OCI-LY7 (cell line): Measurements from ENCODE around the gene PRKCA. TPM values are rescaled to one million over a fixed set of nuclear protein-coding genes. Genes with fewer than 3 reads are reported as not detected.
A peak's percentile ranks its signal among the peaks of the same experiment; 100 is the strongest.

ENCODE experiments used
- BruUV-seq: library from RNA; stranded (reverse); fragments of 400-500 nt; replicated peaks from 2 replicates; lab custom pipeline; 2021; lab: Mats Ljungman, UMichigan
- CTCF ChIA-PET: fragments of 300-600 bp; sonication (Branson Sonifier 250); formaldehyde crosslinking; loops from one replicate; lab custom pipeline; 2022; ENCODE audit warnings: antibody characterized with exemption; ENCODE audit not compliant: unreplicated experiment; lab: Charles Lee
- POLR2A ChIA-PET: fragments of 300-600 bp; sonication (Branson Sonifier 250); formaldehyde crosslinking; loops from one replicate; lab custom pipeline; 2022; ENCODE audit warnings: antibody characterized with exemption; lab: Charles Lee
- DNase-seq: peaks from one replicate; pipeline ENCODE4 v3.0.0-alpha.2; 2015; ENCODE audit warnings: low spot score
- H2AFZ ChIP-seq: fragments of 200-600 bp; sonication (generic), shearing (Covaris generic); 2 replicates; pipeline ENCODE4 v1.6.1; 2014; ENCODE audit warnings: mild to moderate bottlenecking, antibody characterized with exemption, low read length, moderate library complexity
- H3K27ac ChIP-seq: fragments of 200-600 bp; sonication (generic); 2 replicates; pipeline ENCODE4 v1.5.1; 2014; ENCODE audit warnings: mixed run types, low read depth, mild to moderate bottlenecking, moderate library complexity, low read length, inconsistent platforms; ENCODE audit not compliant: poor library complexity, severe bottlenecking
- H3K36me3 ChIP-seq: fragments of 200-600 bp; sonication (generic); 2 replicates; pipeline ENCODE4 v1.6.1; 2014; ENCODE audit warnings: mild to moderate bottlenecking, antibody characterized with exemption, low read length, moderate library complexity, mixed read lengths; ENCODE audit not compliant: insufficient read depth
- H3K4me1 ChIP-seq: fragments of 200-600 bp; sonication (generic); 2 replicates; pipeline ENCODE4 v1.5.1; 2014; ENCODE audit warnings: mild to moderate bottlenecking, low read length; ENCODE audit not compliant: insufficient read depth, poor library complexity, severe bottlenecking
- H3K4me2 ChIP-seq: fragments of 200-600 bp; sonication (generic); 2 replicates; pipeline ENCODE4 v1.6.1; 2014; ENCODE audit warnings: mild to moderate bottlenecking, low read length
- H3K4me3 ChIP-seq: fragments of 200-600 bp; sonication (generic); 2 replicates; pipeline ENCODE4 v1.5.1; 2014; ENCODE audit warnings: mild to moderate bottlenecking, low read depth, low read length; ENCODE audit not compliant: poor library complexity, severe bottlenecking
- H3K79me2 ChIP-seq: fragments of 200-600 bp; sonication (generic); 2 replicates; pipeline ENCODE4 v1.6.1; 2016; ENCODE audit warnings: low read depth, mild to moderate bottlenecking, low read length, moderate library complexity, mixed read lengths; ENCODE audit not compliant: insufficient read depth
- H3K9me2 ChIP-seq: fragments of 200-600 bp; sonication (generic); 2 replicates; pipeline ENCODE4 v1.6.1; 2016; ENCODE audit warnings: mild to moderate bottlenecking, low read length, mixed read lengths; ENCODE audit not compliant: insufficient read depth
- H3K9me3 ChIP-seq: fragments of 200-600 bp; sonication (generic); 2 replicates; pipeline ENCODE4 v1.6.1; 2014; ENCODE audit warnings: mild to moderate bottlenecking, mixed run types, low read length, mixed read lengths
- H4K20me1 ChIP-seq: fragments of 200-600 bp; sonication (generic); 2 replicates; pipeline ENCODE4 v1.6.1; 2014; ENCODE audit warnings: mild to moderate bottlenecking, antibody characterized with exemption, low read length, moderate library complexity, mixed read lengths; ENCODE audit not compliant: insufficient read depth
- CTCF ChIP-seq: fragments of 200-600 bp; sonication (generic); conservative IDR thresholded peaks from 2 replicates; pipeline ENCODE4 v1.5.1; 2014; ENCODE audit warnings: mild to moderate bottlenecking, antibody characterized with exemption, low read length, moderate library complexity, mixed read lengths
- EZH2phosphoT487 ChIP-seq: fragments of 200-600 bp; sonication (generic); IDR thresholded peaks from 2 replicates; pipeline ENCODE4 v1.6.1; 2018; ENCODE audit warnings: low read depth, borderline replicate concordance, mild to moderate bottlenecking, mixed run types, antibody characterized with exemption, low read length, moderate library complexity, mixed read lengths
- intact Hi-C: fragments of 100-400 bp; cut with micrococcal nuclease; formaldehyde crosslinking; loops from one replicate; pipeline ENCODE4 v1.10.0; 2022; ENCODE audit not compliant: unreplicated experiment
- total RNA-seq, 2 experiments: library from RNA; depleted of rRNA in 1 of 2; stranded (reverse); fragments of >200 nt in 1 of 2; shearing (Covaris generic) in 1 of 2; gene quantifications; 2 replicates each; pipeline ENCODE4 v1.2.3, GENCODE V29; 2014 to 2022

Gene PRKCA
- total RNA-seq, 2 experiments from 2014 or later, result 6.6 to 32.1 TPM

DNA sequence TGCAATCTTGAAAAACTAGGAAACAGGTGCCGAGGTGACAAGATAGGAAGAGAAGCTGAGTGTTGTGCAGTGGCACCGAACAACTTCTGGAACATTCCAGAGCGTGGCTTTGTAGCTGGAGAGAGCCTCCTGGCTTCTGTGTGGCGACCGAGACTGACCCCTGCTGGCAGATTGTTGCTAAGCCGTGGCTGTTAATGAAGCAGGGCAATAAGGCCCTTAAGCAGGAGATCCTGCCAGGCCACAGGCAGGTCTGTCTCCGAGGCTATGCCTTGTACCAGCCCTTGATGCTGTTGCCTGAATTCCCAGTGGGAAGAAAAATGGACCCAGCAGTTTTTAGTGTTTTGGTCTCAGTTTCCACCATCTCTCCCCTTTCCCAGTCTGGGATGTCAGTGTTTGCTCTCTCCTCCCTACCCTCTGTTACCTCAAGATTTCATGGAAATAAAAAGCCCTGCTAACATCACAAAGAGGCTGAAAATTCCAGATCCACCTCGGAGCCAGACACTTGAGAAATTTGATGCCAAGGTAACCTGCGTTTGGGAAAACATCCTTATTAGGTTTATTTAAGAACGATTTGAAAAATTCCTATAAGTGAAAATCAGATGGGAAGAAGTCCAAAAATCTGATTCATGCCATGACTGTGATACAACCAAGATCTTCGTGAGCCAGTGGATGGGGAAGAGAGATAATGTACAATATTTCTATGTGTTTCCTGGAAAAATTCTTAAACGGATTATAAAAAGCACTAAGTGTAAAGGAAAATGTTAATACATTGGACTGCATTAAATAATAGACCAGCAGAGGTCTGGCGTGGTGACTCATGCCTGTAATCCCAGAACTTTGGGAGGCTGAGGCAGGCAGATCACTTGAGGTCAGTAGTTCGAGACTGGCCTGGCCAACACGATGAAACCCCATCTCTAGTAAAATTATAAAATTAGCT is 265.1 kb downstream of the PRKCA start:
- no peaks in the 10 kb centered on the region for H3K4me1 ChIP-seq
- no peaks in the 10 kb centered on the region for H3K79me2 ChIP-seq
- H3K4me3 ChIP-seq, result no peak overlapping the region
- no peaks in the 10 kb centered on the region for H3K9me3 ChIP-seq
- no TSS peak for BruUV-seq
- no peak overlapping the region for H3K27ac ChIP-seq
- intact Hi-C loops, result loop anchor here (1.0 to 10.0 kb wide), 5 partner anchors 126 to 365 kb away; partner anchors contain the start of gene PRKCA
- H3K4me2 ChIP-seq, result no peak overlapping the region
- no peaks in the 10 kb centered on the region for H3K36me3 ChIP-seq
- TF ChIP-seq EZH2phosphoT487 (no peak), CTCF (peak; percentile 93)
- H3K9me2 ChIP-seq, result no peaks in the 10 kb centered on the region
- ChIA-PET POLR2A (interaction anchor here (0.6 to 1.6 kb wide), 5 partner anchors 11 to 312 kb away, joined by 3 to 5 read pairs (median 3); no protein-coding TSS in a partner anchor), CTCF (interaction anchor here (0.7 kb wide), 1 partner anchor 26 kb away, joined by 5 read pairs; no protein-coding TSS in a partner anchor)
- DNase-seq, result peak; percentile 73
- no peaks in the 10 kb centered on the region for H4K20me1 ChIP-seq
- no peak overlapping the region for H2AFZ ChIP-seq

DNA sequence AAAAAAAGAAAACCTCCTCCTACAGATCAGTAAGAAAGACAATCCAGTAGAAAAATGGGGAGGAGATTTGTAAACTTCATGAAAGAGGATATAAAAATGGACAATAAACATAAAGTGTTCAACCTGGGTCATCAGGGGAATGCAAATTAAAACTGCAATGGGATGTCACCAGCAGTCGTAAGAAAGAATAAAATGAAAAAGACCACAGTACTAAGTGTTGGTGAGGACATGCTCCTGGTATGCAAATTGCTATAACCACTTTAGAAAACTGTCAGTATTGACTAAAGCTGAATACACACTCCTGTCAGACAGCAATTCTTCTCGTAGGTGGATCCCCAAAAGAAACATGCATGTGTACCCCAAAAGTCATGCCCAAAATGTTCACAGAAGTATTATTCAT is 267.2 kb downstream of the PRKCA start:
- intact Hi-C loops, result loop anchor here (5.0 to 10.0 kb wide), 3 partner anchors 267 to 367 kb away; partner anchors contain the start of gene PRKCA
- Histone ChIP-seq H3K4me3 (no peak overlapping the region), H4K20me1 (no peaks in the 10 kb centered on the region), H3K4me2 (no peak overlapping the region), H3K9me2 (no peaks in the 10 kb centered on the region), H2AFZ (no peak overlapping the region), H3K79me2 (no peaks in the 10 kb centered on the region), H3K4me1 (no peaks in the 10 kb centered on the region), H3K36me3 (no peaks in the 10 kb centered on the region), H3K9me3 (no peaks in the 10 kb centered on the region), H3K27ac (no peak overlapping the region)
- CTCF ChIA-PET, result no interaction called here
- DNase-seq, result no peak
- TF ChIP-seq EZH2phosphoT487, result no peak
- no peak for TF ChIP-seq CTCF
- no TSS peak for BruUV-seq
- POLR2A ChIA-PET, result no interaction called here
